ACC112 (cell line): ENCODE data around the gene TP53RK.

Experiments
- H2AFZ ChIP-seq: fragments of 200-600 bp; sonication (generic); one replicate; pipeline ENCODE4 v1.6.0; 2017; ENCODE audit warnings: antibody characterized with exemption, low read length; ENCODE audit not compliant: unreplicated experiment
- H3K27ac ChIP-seq: fragments of 200-600 bp; sonication (generic); 2 replicates; pipeline ENCODE4 v1.5.1; 2014; ENCODE audit warnings: low read depth, mild to moderate bottlenecking, antibody characterized with exemption, low read length, moderate library complexity
- H3K27me3 ChIP-seq: fragments of 200-600 bp; sonication (generic); 2 replicates; pipeline ENCODE4 v1.6.1; 2014; ENCODE audit warnings: mild to moderate bottlenecking, antibody characterized with exemption, low read length, moderate library complexity, mixed read lengths; ENCODE audit not compliant: insufficient read depth
- H3K36me3 ChIP-seq: fragments of 200-600 bp; sonication (generic); 2 replicates; pipeline ENCODE4 v1.6.1; 2016; ENCODE audit warnings: mild to moderate bottlenecking, antibody characterized with exemption, low read length, moderate library complexity, mixed read lengths; ENCODE audit not compliant: insufficient read depth
- H3K4me1 ChIP-seq: fragments of 200-600 bp; sonication (generic); one replicate; pipeline ENCODE4 v1.6.1; 2016; ENCODE audit warnings: low read length, mixed read lengths; ENCODE audit not compliant: insufficient read depth, unreplicated experiment, control insufficient read depth
- H3K4me3 ChIP-seq: fragments of 200-600 bp; sonication (generic); 2 replicates; pipeline ENCODE4 v1.5.1; 2014; ENCODE audit warnings: mild to moderate bottlenecking, low read depth, low read length
- H3K79me2 ChIP-seq: fragments of 200-600 bp; sonication (generic); one replicate; pipeline ENCODE4 v1.6.0; 2016; ENCODE audit warnings: low read length; ENCODE audit not compliant: control insufficient read depth, unreplicated experiment, insufficient read depth

The TP53RK gene

GRCh38 chr20:46717818-46718541 is 28.7 kb upstream of the TP53RK start:
- Histone ChIP-seq H3K27me3 (no peaks in the 10 kb centered on the region), H3K27ac (no peak overlapping the region), H3K79me2 (no peaks in the 10 kb centered on the region), H3K36me3 (peaks cover 24% of the 10 kb centered on the region), H3K4me1 (peaks cover 10% of the 10 kb centered on the region), H2AFZ (no peak overlapping the region), H3K4me3 (no peak overlapping the region)

- no peak overlapping the region for H2AFZ ChIP-seq
- H3K27me3 ChIP-seq, result no peaks in the 10 kb centered on the region
- peaks cover 18% of the 10 kb centered on the region for H3K79me2 ChIP-seq
- H3K4me3 ChIP-seq, result no peak overlapping the region
- peaks cover 22% of the 10 kb centered on the region for H3K4me1 ChIP-seq
- H3K36me3 ChIP-seq, result peaks cover 13% of the 10 kb centered on the region
- no peak overlapping the region for H3K27ac ChIP-seq
These were observed 26.1 kb upstream of the TP53RK start for GRCh38 chr20:46715292-46715756.

- Histone ChIP-seq H3K27ac (no peak overlapping the region), H3K4me1 (peaks cover 24% of the 10 kb centered on the region), H3K79me2 (peaks cover 25% of the 10 kb centered on the region), H3K4me3 (no peak overlapping the region), H2AFZ (no peak overlapping the region), H3K27me3 (no peaks in the 10 kb centered on the region), H3K36me3 (0 out of 2 replicates have a peak, but pooled peaks cover 5% of the 10 kb centered on the region)
These were observed 25.0 kb upstream of the TP53RK start for GRCh38 chr20:46713957-46714834.

- H2AFZ ChIP-seq, result no peak overlapping the region
- 0 out of 2 replicates have a peak overlapping the region, but pooled peaks have one; percentile 2 for H3K4me3 ChIP-seq
- no peak overlapping the region for H3K27ac ChIP-seq
- no peaks in the 10 kb centered on the region for H3K27me3 ChIP-seq
- H3K79me2 ChIP-seq, result peaks cover 25% of the 10 kb centered on the region
- H3K4me1 ChIP-seq, result peaks cover 26% of the 10 kb centered on the region
- H3K36me3 ChIP-seq, result 0 out of 2 replicates have a peak, but pooled peaks cover 5% of the 10 kb centered on the region
These were observed 22.9 kb upstream of the TP53RK start for GRCh38 chr20:46712056-46712636.

GRCh38 chr20:46710153-46710913 is 21.1 kb upstream of the TP53RK start:
- Histone ChIP-seq H3K4me3 (peak overlapping the region; percentile 97), H3K27ac (peak overlapping the region; percentile 0; the same call in 1 of the 2 replicates), H3K36me3 (0 out of 2 replicates have a peak, but pooled peaks cover 5% of the 10 kb centered on the region), H3K4me1 (peaks cover 23% of the 10 kb centered on the region), H3K79me2 (peaks cover 25% of the 10 kb centered on the region), H3K27me3 (no peaks in the 10 kb centered on the region), H2AFZ (peak overlapping the region; percentile 97)

- Histone ChIP-seq H3K27me3 (no peaks in the 10 kb centered on the region), H3K79me2 (peaks cover 25% of the 10 kb centered on the region), H3K4me1 (peaks cover 16% of the 10 kb centered on the region), H3K36me3 (0 out of 2 replicates have a peak, but pooled peaks cover 5% of the 10 kb centered on the region), H3K4me3 (peak within 1 kb of the TSS; percentile 97), H2AFZ (peak within 1 kb of the TSS; percentile 97), H3K27ac (peak within 1 kb of the TSS; percentile 0; the same call in 1 of the 2 replicates)
These were observed 20.4 kb upstream of the TP53RK start, which contains the start of gene SLC2A10 for GRCh38 chr20:46709459-46710152. TSS of gene SLC2A10 (plus strand) at chr20:46709649. CDS start at chr20:46709737, 88 bp downstream.

- peak overlapping the region; percentile 97 for H3K4me3 ChIP-seq
- peak overlapping the region; percentile 0; the same call in 1 of the 2 replicates for H3K27ac ChIP-seq
- peak overlapping the region; percentile 97 for H2AFZ ChIP-seq
These were observed 19.8 kb upstream of the TP53RK start for GRCh38 chr20:46709055-46709458.

GRCh38 chr20:46708172-46708860 is 19.1 kb upstream of the TP53RK start:
- Histone ChIP-seq H3K4me1 (peaks cover 16% of the 10 kb centered on the region), H3K36me3 (0 out of 2 replicates have a peak, but pooled peaks cover 5% of the 10 kb centered on the region), H3K27me3 (no peaks in the 10 kb centered on the region), H2AFZ (no peak overlapping the region), H3K4me3 (no peak overlapping the region), H3K79me2 (peaks cover 25% of the 10 kb centered on the region), H3K27ac (no peak overlapping the region)

More at GRCh38 chr20:46709055-46709458, 19.8 kb upstream of the TP53RK start:
- H3K27me3 ChIP-seq, result no peaks in the 10 kb centered on the region
- H3K36me3 ChIP-seq, result 0 out of 2 replicates have a peak, but pooled peaks cover 5% of the 10 kb centered on the region
- peaks cover 25% of the 10 kb centered on the region for H3K79me2 ChIP-seq
- peaks cover 16% of the 10 kb centered on the region for H3K4me1 ChIP-seq

- Histone ChIP-seq H3K4me1 (peaks cover 13% of the 10 kb centered on the region), H3K27ac (no peak overlapping the region), H2AFZ (no peak overlapping the region), H3K36me3 (0 out of 2 replicates have a peak, but pooled peaks cover 2% of the 10 kb centered on the region), H3K4me3 (no peak overlapping the region), H3K79me2 (peaks cover 16% of the 10 kb centered on the region), H3K27me3 (no peaks in the 10 kb centered on the region)
These were observed 17.0 kb upstream of the TP53RK start for GRCh38 chr20:46706242-46706641.
